Activated CD8-positive, alpha-beta T cell treated with anti-CD3 and anti-CD28 coated beads for 36 hours (primary cell): ENCODE results near the gene LYRM2. TPM values are rescaled to one million over a fixed set of nuclear protein-coding genes. Genes with fewer than 3 reads are reported as not detected.

ENCODE experiments used
- ATAC-seq: fragments of 200-7000 bp; cut with Tn5 transposase; one replicate; pipeline ENCODE4 v1.10.0; 2021; ENCODE audit warnings: mild to moderate bottlenecking, moderate library complexity
- CTCF ChIA-PET: fragments of 350-600 bp; sonication (Branson Sonifier 250); formaldehyde crosslinking; loops from one replicate; lab custom pipeline; 2021; ENCODE audit warnings: antibody characterized with exemption; lab: Charles Lee
- POLR2A ChIA-PET: fragments of 350-600 bp; sonication (Branson Sonifier 250); formaldehyde crosslinking; loops from one replicate; lab custom pipeline; 2021; ENCODE audit warnings: antibody characterized with exemption; lab: Charles Lee
- DNase-seq: peaks from one replicate; pipeline ENCODE4 v3.0.0-alpha.2; 2020
- H3K27ac Mint-ChIP-seq: one replicate; pipeline ENCODE4 v1.8.0; 2021; ENCODE audit warnings: mild to moderate bottlenecking, mixed read lengths
- H3K27me3 Mint-ChIP-seq: one replicate; pipeline ENCODE4 v1.8.0; 2021; ENCODE audit warnings: mixed read lengths
- H3K36me3 Mint-ChIP-seq: one replicate; pipeline ENCODE4 v1.8.0; 2021; ENCODE audit warnings: low read depth, mixed read lengths
- H3K4me1 Mint-ChIP-seq: one replicate; pipeline ENCODE4 v1.8.0; 2021; ENCODE audit warnings: low read depth, mixed read lengths
- H3K4me3 Mint-ChIP-seq: one replicate; pipeline ENCODE4 v1.8.0; 2021; ENCODE audit warnings: mild to moderate bottlenecking, moderate library complexity, mixed read lengths
- H3K9me3 Mint-ChIP-seq: one replicate; pipeline ENCODE4 v1.8.0; 2021; ENCODE audit warnings: mixed read lengths
- intact Hi-C: fragments of 100-400 bp; cut with micrococcal nuclease; formaldehyde crosslinking; loops from one replicate; pipeline ENCODE4 v1.10.0; 2022
- total RNA-seq, 2 experiments: library from RNA; stranded (reverse); gene quantifications; one replicate each; pipeline ENCODE4 v1.2.3, GENCODE V29; 2021
- TF ChIP-seq, protein P1 (sequence below): fragments of 200-600 bp; IDR thresholded peaks from one replicate; pipeline ENCODE4 v1.8.0; 2022; ENCODE audit warnings: antibody characterized with exemption, mild to moderate bottlenecking

LYRM2 gene
- total RNA-seq, 2 experiments from 2014 or later: 23.6 to 23.7 TPM

DNA sequence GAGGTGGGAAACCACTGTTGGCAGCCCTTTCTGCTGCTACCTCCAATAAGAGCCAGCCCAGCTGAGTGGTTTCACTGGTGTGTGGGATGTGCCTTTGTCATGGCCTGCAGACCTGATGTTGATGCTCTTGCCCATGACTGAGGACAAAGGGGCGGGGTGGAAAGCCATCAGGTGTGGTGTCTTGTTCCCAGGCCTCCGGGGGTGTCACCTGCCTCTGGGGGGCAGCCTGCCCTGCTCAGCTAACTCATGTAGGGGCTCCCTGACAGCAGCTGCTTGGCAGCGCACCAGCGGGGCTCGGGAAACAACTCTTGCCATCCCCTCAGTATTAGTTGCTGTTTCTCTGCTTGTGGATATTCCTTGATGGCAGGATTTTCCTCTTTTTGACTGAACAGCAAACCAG lies 91.3 kb downstream of the LYRM2 start:
- no peak overlapping the region for H3K27ac Mint-ChIP-seq
- ChIA-PET CTCF (no interaction called here), POLR2A (no interaction called here)
- H3K4me3 Mint-ChIP-seq: no peak overlapping the region
- H3K4me1 Mint-ChIP-seq: no peaks in the 10 kb centered on the region
- ATAC-seq (no peak), DNase-seq (no peak)
- intact Hi-C loops: no loop called here
- TF ChIP-seq, protein P1, sequence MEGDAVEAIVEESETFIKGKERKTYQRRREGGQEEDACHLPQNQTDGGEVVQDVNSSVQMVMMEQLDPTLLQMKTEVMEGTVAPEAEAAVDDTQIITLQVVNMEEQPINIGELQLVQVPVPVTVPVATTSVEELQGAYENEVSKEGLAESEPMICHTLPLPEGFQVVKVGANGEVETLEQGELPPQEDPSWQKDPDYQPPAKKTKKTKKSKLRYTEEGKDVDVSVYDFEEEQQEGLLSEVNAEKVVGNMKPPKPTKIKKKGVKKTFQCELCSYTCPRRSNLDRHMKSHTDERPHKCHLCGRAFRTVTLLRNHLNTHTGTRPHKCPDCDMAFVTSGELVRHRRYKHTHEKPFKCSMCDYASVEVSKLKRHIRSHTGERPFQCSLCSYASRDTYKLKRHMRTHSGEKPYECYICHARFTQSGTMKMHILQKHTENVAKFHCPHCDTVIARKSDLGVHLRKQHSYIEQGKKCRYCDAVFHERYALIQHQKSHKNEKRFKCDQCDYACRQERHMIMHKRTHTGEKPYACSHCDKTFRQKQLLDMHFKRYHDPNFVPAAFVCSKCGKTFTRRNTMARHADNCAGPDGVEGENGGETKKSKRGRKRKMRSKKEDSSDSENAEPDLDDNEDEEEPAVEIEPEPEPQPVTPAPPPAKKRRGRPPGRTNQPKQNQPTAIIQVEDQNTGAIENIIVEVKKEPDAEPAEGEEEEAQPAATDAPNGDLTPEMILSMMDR: no peak
- H3K36me3 Mint-ChIP-seq: no peaks in the 10 kb centered on the region
- no peaks in the 10 kb centered on the region for H3K9me3 Mint-ChIP-seq
- H3K27me3 Mint-ChIP-seq: no peaks in the 10 kb centered on the region

DNA sequence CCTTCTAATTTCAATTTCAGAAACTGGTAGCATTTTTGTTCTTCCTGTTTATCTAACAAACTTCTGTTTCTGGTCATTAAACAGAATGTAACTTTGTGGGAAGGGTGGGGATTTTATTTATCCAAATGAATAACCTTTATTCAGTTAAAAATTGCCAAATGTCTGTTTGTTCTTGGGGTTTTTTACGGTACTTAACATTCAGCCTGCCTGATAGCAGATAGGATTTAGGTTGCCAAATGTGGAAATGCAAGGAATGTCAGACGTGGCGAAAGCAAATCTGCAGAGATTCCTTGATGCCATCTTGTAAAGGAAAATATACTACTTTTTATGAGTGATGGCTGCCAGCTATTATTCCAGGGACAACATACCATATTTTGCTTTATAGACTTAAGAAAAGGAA lies 95.7 kb downstream of the LYRM2 start:
- H3K36me3 Mint-ChIP-seq: no peaks in the 10 kb centered on the region
- CTCF ChIA-PET: no interaction called here
- TF ChIP-seq, protein P1: no peak
- no peak for ATAC-seq
- no peak overlapping the region for H3K27ac Mint-ChIP-seq
- no peaks in the 10 kb centered on the region for H3K4me1 Mint-ChIP-seq
- intact Hi-C loops: no loop called here
- H3K9me3 Mint-ChIP-seq: no peaks in the 10 kb centered on the region
- H3K27me3 Mint-ChIP-seq: no peaks in the 10 kb centered on the region
- no peak for DNase-seq
- POLR2A ChIA-PET: no interaction called here
- H3K4me3 Mint-ChIP-seq: no peak overlapping the region

DNA sequence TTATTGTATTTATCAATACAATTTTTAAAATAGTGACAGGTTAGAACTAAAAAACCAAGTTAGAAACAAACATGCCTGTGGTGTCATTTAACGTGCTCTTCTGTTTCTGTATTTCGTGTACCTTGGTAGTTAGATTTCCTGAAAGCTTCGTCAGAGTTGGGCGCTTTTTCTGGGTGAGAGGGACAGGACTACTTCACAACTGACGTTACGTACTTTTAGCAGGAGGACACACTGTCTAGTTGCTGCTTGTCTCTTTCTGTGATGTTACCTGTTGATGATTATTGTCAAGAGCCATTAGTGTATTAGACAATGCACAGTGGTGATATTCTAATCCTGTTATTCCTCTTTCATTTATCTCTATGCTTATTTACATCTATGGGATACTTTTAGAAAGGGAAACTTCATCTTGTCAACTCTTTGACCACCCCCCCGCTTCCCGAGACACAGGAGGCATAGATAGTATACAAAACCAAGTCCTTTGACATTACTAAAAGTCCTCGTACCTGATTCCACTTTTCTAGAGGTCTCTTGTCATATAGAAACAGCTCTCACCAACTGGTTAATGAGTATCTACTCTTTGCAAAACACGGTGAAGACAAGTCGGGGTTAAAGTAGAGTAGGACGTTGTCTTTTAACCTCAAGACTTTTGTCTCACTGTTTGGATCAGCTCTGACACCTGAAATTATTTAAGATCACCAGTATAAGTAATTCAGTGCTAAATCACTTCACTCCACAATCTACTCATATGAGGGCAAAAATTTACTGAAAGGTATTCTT lies 96.3 kb downstream of the LYRM2 start:
- no peaks in the 10 kb centered on the region for H3K36me3 Mint-ChIP-seq

DNA sequence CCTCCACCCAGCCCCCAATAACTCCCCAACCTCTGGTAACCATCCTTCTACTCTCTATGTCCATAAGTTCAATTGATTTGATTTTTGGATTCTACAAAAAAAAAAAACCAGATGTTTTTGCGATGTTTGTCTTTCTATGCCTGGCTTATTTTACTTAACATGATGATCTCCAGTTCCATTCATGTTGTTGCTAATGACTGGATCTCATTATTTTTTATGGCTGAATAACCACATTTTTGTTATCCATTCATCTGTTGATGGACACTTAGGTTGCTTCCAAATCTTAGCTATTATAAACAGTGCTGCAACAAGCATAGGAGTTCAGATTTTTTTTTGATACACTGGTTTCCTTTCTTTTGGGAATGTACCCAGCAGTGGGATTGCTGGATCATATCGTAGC lies 98.8 kb downstream of the LYRM2 start:
- Mint-ChIP-seq H3K36me3 (no peaks in the 10 kb centered on the region), H3K27me3 (no peaks in the 10 kb centered on the region), H3K27ac (no peak overlapping the region), H3K4me3 (no peak overlapping the region), H3K9me3 (no peaks in the 10 kb centered on the region), H3K4me1 (no peaks in the 10 kb centered on the region)
- ChIA-PET CTCF (interaction anchor here (0.9 kb wide), 1 partner anchor 107 kb away, joined by 4 read pairs; no protein-coding TSS in a partner anchor), POLR2A (interaction anchor here (0.6 kb wide), 1 partner anchor 117 kb away, joined by 3 read pairs; no protein-coding TSS in a partner anchor)
- intact Hi-C loops: no loop called here
- DNase-seq: no peak
- TF ChIP-seq, protein P1: no peak
- no peak for ATAC-seq

More for the DNA sequence above, 96.3 kb downstream of the LYRM2 start:
- H3K27ac Mint-ChIP-seq: no peak overlapping the region
- ChIA-PET POLR2A (no interaction called here), CTCF (no interaction called here)
- H3K4me1 Mint-ChIP-seq: no peaks in the 10 kb centered on the region
- H3K4me3 Mint-ChIP-seq: no peak overlapping the region
- TF ChIP-seq, protein P1: no peak
- intact Hi-C loops: no loop called here
- no peaks in the 10 kb centered on the region for H3K27me3 Mint-ChIP-seq
- no peaks in the 10 kb centered on the region for H3K9me3 Mint-ChIP-seq
- DNase-seq: no peak
- no peak for ATAC-seq

DNA sequence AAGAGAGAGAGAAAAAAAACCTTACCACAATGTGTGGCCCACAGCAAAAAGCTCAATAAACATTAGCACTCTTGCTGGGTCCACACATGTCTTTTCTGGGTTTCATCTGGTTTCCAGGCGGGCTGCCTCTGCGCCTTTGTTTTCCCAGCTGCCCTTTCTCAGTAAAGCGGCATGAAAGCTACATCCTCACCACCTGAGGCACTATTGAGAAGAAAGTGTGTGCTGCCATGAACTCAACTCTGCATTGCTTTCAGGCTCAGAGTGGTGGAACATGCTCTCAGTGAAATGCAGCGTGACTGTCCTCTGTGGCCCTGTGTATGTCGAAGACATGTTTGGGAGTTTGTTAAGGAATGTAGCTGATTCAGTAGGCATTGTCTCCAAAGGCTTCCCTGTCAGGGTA lies 102.3 kb downstream of the LYRM2 start:
- ATAC-seq (no peak), DNase-seq (no peak)
- Mint-ChIP-seq H3K9me3 (no peaks in the 10 kb centered on the region), H3K27ac (no peak overlapping the region), H3K27me3 (no peaks in the 10 kb centered on the region), H3K36me3 (no peaks in the 10 kb centered on the region), H3K4me3 (no peak overlapping the region), H3K4me1 (no peaks in the 10 kb centered on the region)
- intact Hi-C loops: no loop called here
- TF ChIP-seq, protein P1: no peak
- ChIA-PET CTCF (no interaction called here), POLR2A (interaction anchor here (1.4 kb wide), 1 partner anchor 19 kb away, joined by 3 read pairs; no protein-coding TSS in a partner anchor)
